Panc1 (cell line): ENCODE data around the gene CTAGE1.

Experiments used
- POLR2AphosphoS5 ChIP-seq: IDR thresholded peaks from 2 replicates; pipeline ENCODE4 v1.6.1; 2012; ENCODE audit warnings: mild to moderate bottlenecking, low read depth, low read length, moderate library complexity
- SIN3A ChIP-seq: IDR thresholded peaks from 2 replicates; pipeline ENCODE4 v1.6.1; 2012; ENCODE audit warnings: low read depth, mild to moderate bottlenecking, low read length, moderate library complexity, borderline replicate concordance; ENCODE audit not compliant: insufficient read depth
- TCF7L2 ChIP-seq: IDR thresholded peaks from 2 replicates; pipeline ENCODE4 v1.6.1; 2011; ENCODE audit warnings: mild to moderate bottlenecking, low read depth, low read length, inconsistent platforms
- TF ChIP-seq, protein P1 (sequence below): fragments of 450-650 bp; IDR thresholded peaks from 2 replicates; pipeline ENCODE4 v1.5.1; 2017; ENCODE audit warnings: mild to moderate bottlenecking
- TF ChIP-seq, protein P2 (sequence below), 2 experiments: IDR thresholded peaks; 2 replicates each; pipeline ENCODE4 v1.6.1; 2011 to 2012; ENCODE audit warnings: low read depth in 2 of 2, control low read depth in 1 of 2, low read length in 1 of 2, mild to moderate bottlenecking in 1 of 2, moderate library complexity in 1 of 2; ENCODE audit not compliant: insufficient read depth in 1 of 2

DNA sequence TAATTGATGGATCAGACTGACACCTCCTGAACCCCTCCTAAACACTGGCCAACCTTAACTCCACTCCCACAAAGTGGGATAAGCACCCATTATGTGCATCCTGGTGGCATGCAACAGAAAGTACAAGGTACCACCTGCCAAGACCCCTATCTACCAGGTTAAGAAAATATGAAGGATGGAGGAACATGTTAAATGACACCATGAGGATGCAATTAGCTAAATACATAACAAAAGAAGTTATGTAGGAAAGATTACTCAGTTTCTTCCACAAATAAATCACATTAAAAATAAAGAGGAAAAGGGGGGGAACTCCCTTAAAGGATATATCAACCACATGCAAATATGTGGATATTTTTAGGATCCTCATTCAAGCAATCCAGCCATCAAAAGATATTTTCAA is 12.6 kb downstream of the CTAGE1 start:
- TF ChIP-seq, protein P1, sequence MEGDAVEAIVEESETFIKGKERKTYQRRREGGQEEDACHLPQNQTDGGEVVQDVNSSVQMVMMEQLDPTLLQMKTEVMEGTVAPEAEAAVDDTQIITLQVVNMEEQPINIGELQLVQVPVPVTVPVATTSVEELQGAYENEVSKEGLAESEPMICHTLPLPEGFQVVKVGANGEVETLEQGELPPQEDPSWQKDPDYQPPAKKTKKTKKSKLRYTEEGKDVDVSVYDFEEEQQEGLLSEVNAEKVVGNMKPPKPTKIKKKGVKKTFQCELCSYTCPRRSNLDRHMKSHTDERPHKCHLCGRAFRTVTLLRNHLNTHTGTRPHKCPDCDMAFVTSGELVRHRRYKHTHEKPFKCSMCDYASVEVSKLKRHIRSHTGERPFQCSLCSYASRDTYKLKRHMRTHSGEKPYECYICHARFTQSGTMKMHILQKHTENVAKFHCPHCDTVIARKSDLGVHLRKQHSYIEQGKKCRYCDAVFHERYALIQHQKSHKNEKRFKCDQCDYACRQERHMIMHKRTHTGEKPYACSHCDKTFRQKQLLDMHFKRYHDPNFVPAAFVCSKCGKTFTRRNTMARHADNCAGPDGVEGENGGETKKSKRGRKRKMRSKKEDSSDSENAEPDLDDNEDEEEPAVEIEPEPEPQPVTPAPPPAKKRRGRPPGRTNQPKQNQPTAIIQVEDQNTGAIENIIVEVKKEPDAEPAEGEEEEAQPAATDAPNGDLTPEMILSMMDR, result no peak
- TF ChIP-seq POLR2AphosphoS5 (no peak), SIN3A (no peak), TCF7L2 (no peak)
- TF ChIP-seq, protein P2, sequence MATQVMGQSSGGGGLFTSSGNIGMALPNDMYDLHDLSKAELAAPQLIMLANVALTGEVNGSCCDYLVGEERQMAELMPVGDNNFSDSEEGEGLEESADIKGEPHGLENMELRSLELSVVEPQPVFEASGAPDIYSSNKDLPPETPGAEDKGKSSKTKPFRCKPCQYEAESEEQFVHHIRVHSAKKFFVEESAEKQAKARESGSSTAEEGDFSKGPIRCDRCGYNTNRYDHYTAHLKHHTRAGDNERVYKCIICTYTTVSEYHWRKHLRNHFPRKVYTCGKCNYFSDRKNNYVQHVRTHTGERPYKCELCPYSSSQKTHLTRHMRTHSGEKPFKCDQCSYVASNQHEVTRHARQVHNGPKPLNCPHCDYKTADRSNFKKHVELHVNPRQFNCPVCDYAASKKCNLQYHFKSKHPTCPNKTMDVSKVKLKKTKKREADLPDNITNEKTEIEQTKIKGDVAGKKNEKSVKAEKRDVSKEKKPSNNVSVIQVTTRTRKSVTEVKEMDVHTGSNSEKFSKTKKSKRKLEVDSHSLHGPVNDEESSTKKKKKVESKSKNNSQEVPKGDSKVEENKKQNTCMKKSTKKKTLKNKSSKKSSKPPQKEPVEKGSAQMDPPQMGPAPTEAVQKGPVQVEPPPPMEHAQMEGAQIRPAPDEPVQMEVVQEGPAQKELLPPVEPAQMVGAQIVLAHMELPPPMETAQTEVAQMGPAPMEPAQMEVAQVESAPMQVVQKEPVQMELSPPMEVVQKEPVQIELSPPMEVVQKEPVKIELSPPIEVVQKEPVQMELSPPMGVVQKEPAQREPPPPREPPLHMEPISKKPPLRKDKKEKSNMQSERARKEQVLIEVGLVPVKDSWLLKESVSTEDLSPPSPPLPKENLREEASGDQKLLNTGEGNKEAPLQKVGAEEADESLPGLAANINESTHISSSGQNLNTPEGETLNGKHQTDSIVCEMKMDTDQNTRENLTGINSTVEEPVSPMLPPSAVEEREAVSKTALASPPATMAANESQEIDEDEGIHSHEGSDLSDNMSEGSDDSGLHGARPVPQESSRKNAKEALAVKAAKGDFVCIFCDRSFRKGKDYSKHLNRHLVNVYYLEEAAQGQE (IDR thresholded peaks at IDR 0.05; ENCODE audit: insufficient read depth in 1 of 2, low read depth in 2 of 2, low read length in 1 of 2), result no peak
